Mesenchymal stem cell (in vitro differentiated cells and primary cell): ENCODE results near the gene UAP1. TPM values are rescaled to one million over a fixed set of nuclear protein-coding genes. Genes with fewer than 3 reads are reported as not detected.

ENCODE experiments used
- DNase-seq: peaks from one replicate; pipeline ENCODE4 v3.0.0-alpha.2; 2013
- H2AFZ ChIP-seq: one replicate; pipeline ENCODE4 v1.6.1; 2013; ENCODE audit warnings: low read depth, mild to moderate bottlenecking, control low read depth, inconsistent platforms, low read length, moderate library complexity
- H2AK5ac ChIP-seq: 2 replicates; pipeline ENCODE4 v1.6.1; 2013; ENCODE audit warnings: low read length, moderate library complexity, mild to moderate bottlenecking, inconsistent platforms; ENCODE audit not compliant: severe bottlenecking
- H2BK120ac ChIP-seq: one replicate; pipeline ENCODE4 v1.6.1; 2013; ENCODE audit warnings: low read depth, mild to moderate bottlenecking, inconsistent platforms, low read length, moderate library complexity
- H2BK12ac ChIP-seq, 2 experiments: one replicate each; pipeline ENCODE4 v1.6.1; 2013; ENCODE audit warnings: inconsistent platforms in 2 of 2, low read length in 2 of 2, mild to moderate bottlenecking in 2 of 2, moderate library complexity in 2 of 2, control low read depth in 1 of 2
- H2BK15ac ChIP-seq: one replicate; pipeline ENCODE4 v1.6.1; 2013; ENCODE audit warnings: mild to moderate bottlenecking, low read depth, inconsistent platforms; ENCODE audit not compliant: poor library complexity, severe bottlenecking
- H2BK5ac ChIP-seq: 2 replicates; pipeline ENCODE4 v1.6.1; 2013; ENCODE audit warnings: low read depth, mild to moderate bottlenecking, low read length, control low read depth, inconsistent platforms; ENCODE audit not compliant: poor library complexity, severe bottlenecking
- H3K14ac ChIP-seq, 2 experiments: one replicate each; pipeline ENCODE4 v1.6.1; 2013; ENCODE audit warnings: inconsistent platforms in 2 of 2, low read length in 2 of 2, control low read depth in 1 of 2, mild to moderate bottlenecking in 1 of 2, moderate library complexity in 1 of 2
- H3K18ac ChIP-seq, 2 experiments: one replicate each; pipeline ENCODE4 v1.6.1; 2013; ENCODE audit warnings: inconsistent platforms in 2 of 2, low read length in 2 of 2, control low read depth in 1 of 2, low read depth in 1 of 2, mild to moderate bottlenecking in 1 of 2
- H3K23ac ChIP-seq, 2 experiments: one replicate each; pipeline ENCODE4 v1.6.1; 2013; ENCODE audit warnings: inconsistent platforms in 2 of 2, low read length in 2 of 2, mild to moderate bottlenecking in 2 of 2, moderate library complexity in 2 of 2, control low read depth in 1 of 2
- H3K27ac ChIP-seq: 2 replicates; pipeline ENCODE4 v1.5.1; 2013; ENCODE audit warnings: mild to moderate bottlenecking, moderate library complexity, low read length, control low read depth, inconsistent platforms; ENCODE audit not compliant: poor library complexity, severe bottlenecking
- H3K27me3 ChIP-seq, 2 experiments: 2 replicates each; pipeline versions ENCODE4 v1.6.1 to v1.7.0; 2013; ENCODE audit warnings: low read length in 2 of 2, mild to moderate bottlenecking in 2 of 2, moderate library complexity in 2 of 2, control low read depth in 1 of 2, inconsistent platforms in 1 of 2; ENCODE audit not compliant: control insufficient read depth in 1 of 2, insufficient read depth in 1 of 2
- H3K36me3 ChIP-seq, 2 experiments: 2 replicates each; pipeline versions ENCODE4 v1.6.1 to v1.7.0; 2013; ENCODE audit warnings: low read length in 2 of 2, control low read depth in 1 of 2, inconsistent platforms in 1 of 2, low read depth in 1 of 2, mild to moderate bottlenecking in 1 of 2; ENCODE audit not compliant: insufficient read depth in 2 of 2, control insufficient read depth in 1 of 2
- H3K4ac ChIP-seq, 2 experiments: one replicate each; pipeline ENCODE4 v1.6.1; 2013; ENCODE audit warnings: inconsistent platforms in 2 of 2, low read length in 2 of 2, mild to moderate bottlenecking in 2 of 2, moderate library complexity in 2 of 2, control low read depth in 1 of 2, low read depth in 1 of 2
- H3K4me1 ChIP-seq: 2 replicates; pipeline ENCODE4 v1.6.1; 2013; ENCODE audit warnings: low read depth, low read length, control low read depth; ENCODE audit not compliant: control insufficient read depth, insufficient read depth
- H3K4me2 ChIP-seq: 2 replicates; pipeline ENCODE4 v1.6.1; 2013; ENCODE audit warnings: low read length, mild to moderate bottlenecking, inconsistent platforms; ENCODE audit not compliant: poor library complexity, severe bottlenecking
- H3K4me3 ChIP-seq, 2 experiments: 2 replicates each; pipeline versions ENCODE4 v1.5.1 to v1.7.0; 2013; ENCODE audit warnings: low read length in 2 of 2, mild to moderate bottlenecking in 2 of 2, control low read depth in 1 of 2, low read depth in 1 of 2; ENCODE audit not compliant: insufficient read depth in 1 of 2
- H3K79me1 ChIP-seq: replicated peaks from 2 replicates; pipeline ENCODE4 v1.6.1; 2013; ENCODE audit warnings: mild to moderate bottlenecking, control low read depth, low read length, inconsistent platforms; ENCODE audit not compliant: poor library complexity, severe bottlenecking
- H3K9ac ChIP-seq: 2 replicates; pipeline ENCODE4 v1.7.0; 2013; ENCODE audit warnings: mild to moderate bottlenecking, low read length, moderate library complexity
- H3K9me3 ChIP-seq: 2 replicates; pipeline ENCODE4 v1.7.0; 2013; ENCODE audit warnings: mild to moderate bottlenecking, low read length; ENCODE audit not compliant: control insufficient read depth
- H4K8ac ChIP-seq: one replicate; pipeline ENCODE4 v1.6.1; 2013; ENCODE audit warnings: inconsistent platforms, mild to moderate bottlenecking, low read length, moderate library complexity
- H4K91ac ChIP-seq: one replicate; pipeline ENCODE4 v1.6.1; 2013; ENCODE audit warnings: mild to moderate bottlenecking, low read length, inconsistent platforms
- WGBS: methylation state at CpG from one replicate; pipeline ENCODE4 v1.1.7; 2013; ENCODE audit warnings: mixed read lengths; 5-methylcytosine and 5-hydroxymethylcytosine counted together
- small RNA-seq: library from polyadenylated mRNA; stranded (forward); fragments of <200 nt; extraction: miRNeasy Mini kit (QIAGEN cat#:217004); gene quantifications from one replicate; pipeline ENCODE3, GENCODE V24; 2013; ENCODE audit warnings: low read depth

Gene UAP1

GRCh38 chr1:162644986-162645314, 83.4 kb downstream of the UAP1 start:
- no peak overlapping the region for H3K14ac ChIP-seq
- no peak overlapping the region for H2BK12ac ChIP-seq
- H2BK120ac ChIP-seq = no peak overlapping the region

GRCh38 chr1:162645666-162646065, 84.1 kb downstream of the UAP1 start:
- Histone ChIP-seq H3K4me3 (no peak overlapping the region), H3K9me3 (no peaks in the 10 kb centered on the region), H3K79me1 (peaks cover 31% of the 10 kb centered on the region), H4K8ac (no peak overlapping the region), H2BK15ac (no peak overlapping the region), H3K27me3 (no peaks in the 10 kb centered on the region), H3K18ac (peak overlapping the region in 1 of 2 experiments; percentile 12), H4K91ac (no peak overlapping the region), H2BK120ac (no peak overlapping the region), H3K27ac (no peak overlapping the region), H2BK12ac (no peak overlapping the region), H3K4me2 (no peak overlapping the region), H3K36me3 (peaks cover 0 to 61% of the 10 kb centered on the region in 2 experiments), H3K9ac (no peak overlapping the region), H3K23ac (no peak overlapping the region), H2AK5ac (no peak overlapping the region), H3K4ac (no peak overlapping the region), H2BK5ac (no peak overlapping the region), H3K4me1 (no peaks in the 10 kb centered on the region), H2AFZ (no peak overlapping the region), H3K14ac (no peak overlapping the region)
- no peak for DNase-seq
- WGBS = 100% methylated on average over 3 of the region's 4 CpGs

More at GRCh38 chr1:162644986-162645314, 83.4 kb downstream of the UAP1 start:
- Histone ChIP-seq H3K4me2 (no peak overlapping the region), H3K4me1 (no peaks in the 10 kb centered on the region), H4K8ac (no peak overlapping the region), H3K9ac (no peak overlapping the region), H3K18ac (no peak overlapping the region), H3K27ac (no peak overlapping the region), H2AK5ac (no peak overlapping the region), H3K23ac (no peak overlapping the region), H3K36me3 (peaks cover 0 to 66% of the 10 kb centered on the region in 2 experiments), H3K4ac (no peak overlapping the region), H3K9me3 (no peaks in the 10 kb centered on the region), H3K27me3 (no peaks in the 10 kb centered on the region), H3K79me1 (peaks cover 28% of the 10 kb centered on the region), H4K91ac (no peak overlapping the region), H2BK5ac (no peak overlapping the region), H3K4me3 (no peak overlapping the region), H2AFZ (no peak overlapping the region), H2BK15ac (no peak overlapping the region)
- DNase-seq = no peak
- WGBS = 98% methylated on average over 3 of the region's 3 CpGs

- Histone ChIP-seq H3K27me3 (no peaks in the 10 kb centered on the region), H2BK12ac (no peak overlapping the region), H2BK120ac (no peak overlapping the region), H3K36me3 (peaks cover 0 to 49% of the 10 kb centered on the region in 2 experiments), H3K9me3 (no peaks in the 10 kb centered on the region), H2BK5ac (no peak overlapping the region), H3K4me2 (no peak overlapping the region), H3K23ac (no peak overlapping the region), H3K9ac (peak overlapping the region; percentile 69), H3K4me1 (no peaks in the 10 kb centered on the region), H3K79me1 (peaks cover 38% of the 10 kb centered on the region), H4K91ac (no peak overlapping the region), H3K14ac (no peak overlapping the region), H3K18ac (no peak overlapping the region), H2AFZ (no peak overlapping the region), H3K4ac (no peak overlapping the region), H4K8ac (no peak overlapping the region), H3K4me3 (no peak overlapping the region), H3K27ac (no peak overlapping the region), H2AK5ac (no peak overlapping the region), H2BK15ac (no peak overlapping the region)
- DNase-seq = peak; percentile 72
- WGBS = 64% methylated on average over 3 of the region's 3 CpGs
Observed at GRCh38 chr1:162649583-162649982, 88.1 kb downstream of the UAP1 start.

Small RNA genes within 50 kb of the gene (small RNA-seq; reads per million reads assigned to genes)
- not detected for gene UQCRBP2
